ENCODE results near the gene ACBD5. TPM values are rescaled to one million over a fixed set of nuclear protein-coding genes. Genes with fewer than 3 reads are reported as not detected.

ACBD5 gene
- total RNA-seq, 1 donor from 2014 or later = 27.4 TPM

DNA sequence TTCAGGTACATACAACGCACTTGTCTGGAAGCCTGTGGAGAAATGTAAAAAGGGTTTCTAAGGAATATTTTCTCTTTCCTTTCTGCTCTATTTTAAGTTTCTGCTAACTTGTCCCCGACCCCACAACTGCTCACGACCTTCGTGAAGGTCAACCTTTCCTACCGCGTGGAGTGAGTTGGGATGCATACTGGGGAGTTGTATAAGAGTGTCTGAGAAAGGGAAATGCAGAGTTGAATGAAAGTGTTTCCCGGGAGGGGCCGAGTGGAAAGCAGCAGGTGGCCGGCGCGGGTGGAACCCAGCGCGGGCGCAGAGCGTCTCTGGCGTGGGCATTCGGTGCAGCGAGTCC lies 17.9 kb upstream of the ACBD5 start:
- H3K27ac ChIP-seq = no peak overlapping the region
- H3K4me1 ChIP-seq = peaks cover 10% of the 10 kb centered on the region
- no peaks in the 10 kb centered on the region for H3K36me3 ChIP-seq
- no peak for ATAC-seq
- intact Hi-C loops (cut with DNase I) = no loop called here
- H3K4me3 ChIP-seq = peak overlapping the region; percentile 46
- DNase-seq = no peak
- peaks cover 31% of the 10 kb centered on the region for H3K27me3 ChIP-seq
- TF ChIP-seq, protein P1, sequence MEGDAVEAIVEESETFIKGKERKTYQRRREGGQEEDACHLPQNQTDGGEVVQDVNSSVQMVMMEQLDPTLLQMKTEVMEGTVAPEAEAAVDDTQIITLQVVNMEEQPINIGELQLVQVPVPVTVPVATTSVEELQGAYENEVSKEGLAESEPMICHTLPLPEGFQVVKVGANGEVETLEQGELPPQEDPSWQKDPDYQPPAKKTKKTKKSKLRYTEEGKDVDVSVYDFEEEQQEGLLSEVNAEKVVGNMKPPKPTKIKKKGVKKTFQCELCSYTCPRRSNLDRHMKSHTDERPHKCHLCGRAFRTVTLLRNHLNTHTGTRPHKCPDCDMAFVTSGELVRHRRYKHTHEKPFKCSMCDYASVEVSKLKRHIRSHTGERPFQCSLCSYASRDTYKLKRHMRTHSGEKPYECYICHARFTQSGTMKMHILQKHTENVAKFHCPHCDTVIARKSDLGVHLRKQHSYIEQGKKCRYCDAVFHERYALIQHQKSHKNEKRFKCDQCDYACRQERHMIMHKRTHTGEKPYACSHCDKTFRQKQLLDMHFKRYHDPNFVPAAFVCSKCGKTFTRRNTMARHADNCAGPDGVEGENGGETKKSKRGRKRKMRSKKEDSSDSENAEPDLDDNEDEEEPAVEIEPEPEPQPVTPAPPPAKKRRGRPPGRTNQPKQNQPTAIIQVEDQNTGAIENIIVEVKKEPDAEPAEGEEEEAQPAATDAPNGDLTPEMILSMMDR (IDR thresholded peaks at IDR 0.05) = no peak
- no peaks in the 10 kb centered on the region for H3K9me3 ChIP-seq

DNA sequence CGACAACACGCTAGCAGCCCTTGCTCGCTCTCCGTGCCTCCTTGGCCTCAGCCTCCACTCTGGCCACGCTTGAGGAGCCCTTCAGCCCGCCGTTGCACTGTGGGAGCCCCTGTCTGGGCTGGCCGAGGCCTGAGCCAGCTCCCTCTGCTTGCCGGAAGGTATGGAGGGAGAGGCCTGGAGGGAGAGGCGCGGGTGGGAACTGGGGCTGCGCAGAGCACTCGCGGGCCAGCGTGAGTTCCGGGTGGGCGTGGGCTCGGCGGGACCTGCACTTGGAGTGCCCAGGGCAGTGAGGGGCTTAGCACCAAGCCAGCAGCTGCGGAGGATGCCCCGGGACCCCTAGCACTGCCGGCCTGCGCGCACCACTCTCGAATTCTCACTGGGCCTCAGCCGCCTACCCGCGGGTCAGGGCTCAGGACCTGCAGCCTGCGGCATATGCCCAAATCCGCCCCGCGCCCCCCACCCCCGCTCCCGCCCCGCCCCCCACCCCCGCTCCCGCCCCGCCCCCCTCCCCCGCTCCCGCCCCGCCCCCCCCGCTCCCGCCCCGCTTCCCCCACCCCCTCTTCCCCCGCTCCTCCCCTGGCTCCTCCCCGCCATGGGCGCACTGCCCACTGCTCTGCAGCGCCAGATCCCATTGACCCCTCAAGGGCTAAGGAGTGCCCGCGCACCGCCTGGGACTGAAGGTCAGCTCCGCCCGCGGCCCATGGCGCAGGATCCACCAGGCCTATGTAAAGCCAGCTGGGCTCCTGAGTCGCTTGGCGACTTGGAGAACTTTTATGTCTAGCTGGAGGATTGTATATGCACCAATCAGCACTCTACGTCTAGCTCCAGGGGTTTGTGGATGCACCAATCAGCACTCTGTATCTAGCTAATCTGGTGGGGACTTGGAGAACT lies 15.9 kb upstream of the ACBD5 start:
- intact Hi-C loops (cut with DNase I) = no loop called here
- Histone ChIP-seq H3K9me3 (no peaks in the 10 kb centered on the region), H3K27ac (no peak overlapping the region), H3K27me3 (peaks cover 31% of the 10 kb centered on the region), H3K4me1 (peaks cover 10% of the 10 kb centered on the region), H3K36me3 (no peaks in the 10 kb centered on the region), H3K4me3 (no peak overlapping the region)
- DNase-seq (no peak), ATAC-seq (no peak)
- TF ChIP-seq, protein P1 (IDR thresholded peaks at IDR 0.05) = no peak

- H3K4me3 ChIP-seq = no peak overlapping the region
- no peak for ATAC-seq
Measured at GRCh38 chr10:27253576-27253975, 13.0 kb upstream of the ACBD5 start.

DNA sequence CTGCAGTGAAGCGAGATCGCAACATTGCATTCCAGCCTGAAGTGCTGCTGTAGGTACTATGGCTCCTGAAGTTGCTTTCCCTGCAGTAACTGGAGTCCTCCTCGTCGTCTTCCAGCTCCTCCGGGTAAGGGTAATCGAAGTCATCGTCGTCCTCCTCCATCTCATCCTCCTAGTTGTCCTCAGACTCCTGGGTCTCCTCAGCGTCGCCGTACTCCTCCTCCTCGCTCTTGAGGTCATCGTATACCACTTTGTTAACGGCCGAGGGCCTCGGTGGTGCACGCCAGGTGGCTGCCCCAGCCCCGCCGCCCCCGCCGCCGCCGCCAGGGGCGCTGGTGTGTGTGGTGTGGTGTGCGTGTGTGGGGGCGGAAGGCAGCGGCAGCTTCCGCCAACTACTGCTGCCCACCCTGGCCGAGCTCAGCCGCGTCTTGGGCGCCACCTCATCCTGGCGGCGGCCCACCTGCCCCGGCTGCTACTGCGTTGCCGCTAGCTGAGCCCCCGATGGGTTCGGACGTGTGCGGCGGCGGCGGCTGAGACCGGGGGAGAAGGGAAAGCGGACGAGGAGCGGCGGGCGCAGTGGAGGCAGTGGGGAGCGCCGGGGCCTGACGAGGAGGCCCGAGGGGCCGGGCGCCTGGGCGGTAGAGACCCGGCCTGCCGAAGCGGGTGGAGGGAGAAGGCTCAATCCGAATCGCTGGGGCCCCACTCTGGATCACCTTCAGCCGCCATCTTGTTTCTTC lies 11.8 kb upstream of the ACBD5 start:
- DNase-seq (peak; percentile 87), ATAC-seq (peak; percentile 100)
- Histone ChIP-seq H3K4me1 (no peaks in the 10 kb centered on the region), H3K9me3 (no peaks in the 10 kb centered on the region), H3K27ac (peak overlapping the region; percentile 76), H3K36me3 (no peaks in the 10 kb centered on the region), H3K4me3 (peak overlapping the region; percentile 61), H3K27me3 (peaks cover 5% of the 10 kb centered on the region)
- intact Hi-C loops (cut with DNase I) = no loop called here
- TF ChIP-seq, protein P1 (IDR thresholded peaks at IDR 0.05) = peak; percentile 86

More at GRCh38 chr10:27253576-27253975, 13.0 kb upstream of the ACBD5 start:
- no peak overlapping the region for H3K27ac ChIP-seq
- H3K9me3 ChIP-seq = no peaks in the 10 kb centered on the region
- H3K4me1 ChIP-seq = peaks cover 4% of the 10 kb centered on the region
- TF ChIP-seq, protein P1 (IDR thresholded peaks at IDR 0.05) = no peak
- intact Hi-C loops (cut with DNase I) = no loop called here
- H3K27me3 ChIP-seq = peaks cover 13% of the 10 kb centered on the region
- H3K36me3 ChIP-seq = no peaks in the 10 kb centered on the region
- DNase-seq = no peak

GRCh38 chr10:27251554-27251953 lies 11.0 kb upstream of the ACBD5 start:
- H3K4me1 ChIP-seq = no peaks in the 10 kb centered on the region
- H3K36me3 ChIP-seq = no peaks in the 10 kb centered on the region
- H3K4me3 ChIP-seq = no peak overlapping the region
- intact Hi-C loops (cut with DNase I) = no loop called here
- H3K27ac ChIP-seq = no peak overlapping the region
- ATAC-seq (no peak), DNase-seq (no peak)
- TF ChIP-seq, protein P1 (IDR thresholded peaks at IDR 0.05) = no peak
- H3K9me3 ChIP-seq = no peaks in the 10 kb centered on the region
- H3K27me3 ChIP-seq = peaks cover 5% of the 10 kb centered on the region

Measured in upper lobe of right lung (tissue), 1 donor.